NCI-H2029 (cell line): ENCODE results near the gene POC1A.

Source experiments
- DNase-seq: peaks from one replicate; lab custom pipeline; 2025; lab: John Stamatoyannopoulos, UW

Gene POC1A

DNA sequence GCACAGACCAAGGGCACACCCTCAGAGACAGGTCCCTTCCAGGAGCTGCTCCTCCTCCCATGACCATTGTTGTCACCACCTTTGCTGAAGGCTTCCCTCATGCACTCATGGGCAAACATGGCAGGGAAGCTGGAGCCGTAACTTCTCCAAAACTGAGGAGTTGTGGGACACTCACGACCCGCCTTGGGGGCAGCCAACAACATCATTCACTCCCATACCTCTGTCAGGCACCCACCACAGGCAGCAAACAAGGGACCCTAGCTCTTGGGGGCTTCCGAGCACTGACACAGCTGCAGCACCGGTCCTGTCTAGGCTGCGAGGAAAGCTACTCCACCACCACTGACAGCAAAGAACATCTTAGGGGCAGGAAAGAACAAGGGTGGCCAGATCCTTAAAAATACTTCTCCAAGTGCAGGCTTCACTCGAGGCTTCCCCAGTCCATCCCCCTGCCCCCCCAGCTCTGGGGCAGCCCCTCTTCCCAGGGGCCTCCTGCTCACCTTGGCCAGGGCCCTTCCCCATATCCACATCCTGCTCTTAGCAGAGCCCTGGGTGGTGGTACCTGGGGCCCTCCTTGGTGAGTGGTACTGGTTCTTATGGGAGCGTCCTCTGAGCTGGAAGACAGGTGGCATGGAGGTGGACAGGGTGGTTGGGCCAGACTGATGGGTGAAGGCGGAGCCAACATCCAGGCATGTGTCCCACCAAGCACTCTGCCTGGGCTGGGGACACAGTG, 69.8 kb downstream of the POC1A start:
- no peak for DNase-seq

- peak; percentile 32 for DNase-seq
Measured at GRCh38 chr3:52083556-52084087, 70.6 kb downstream of the POC1A start.

- DNase-seq = no peak
Measured at GRCh38 chr3:52082951-52083350, 71.3 kb downstream of the POC1A start.

- no peak for DNase-seq
Measured at GRCh38 chr3:52080830-52081719, 73.1 kb downstream of the POC1A start.

DNA sequence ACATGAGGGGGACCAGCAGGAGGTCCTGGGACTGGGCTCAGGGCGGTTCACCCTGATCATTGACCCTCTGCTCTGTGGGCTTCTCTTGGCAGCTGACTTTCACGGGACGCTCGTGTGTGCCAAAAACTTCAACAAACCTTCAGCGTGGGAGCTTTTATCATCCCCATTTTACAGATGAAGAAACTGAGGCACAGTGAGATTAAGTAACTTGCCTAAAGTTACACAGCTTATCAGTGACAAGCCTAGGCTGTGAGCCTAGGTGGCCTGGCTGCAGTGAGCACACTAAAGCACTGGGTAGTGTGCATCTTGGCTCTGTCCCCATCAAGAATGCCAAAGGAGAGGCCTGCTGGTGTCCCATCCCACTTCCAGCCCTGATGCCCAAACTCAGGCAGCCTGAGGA, 74.3 kb downstream of the POC1A start:
- no peak for DNase-seq

- no peak for DNase-seq
Measured at GRCh38 chr3:52078781-52079560, 75.3 kb downstream of the POC1A start.

DNA sequence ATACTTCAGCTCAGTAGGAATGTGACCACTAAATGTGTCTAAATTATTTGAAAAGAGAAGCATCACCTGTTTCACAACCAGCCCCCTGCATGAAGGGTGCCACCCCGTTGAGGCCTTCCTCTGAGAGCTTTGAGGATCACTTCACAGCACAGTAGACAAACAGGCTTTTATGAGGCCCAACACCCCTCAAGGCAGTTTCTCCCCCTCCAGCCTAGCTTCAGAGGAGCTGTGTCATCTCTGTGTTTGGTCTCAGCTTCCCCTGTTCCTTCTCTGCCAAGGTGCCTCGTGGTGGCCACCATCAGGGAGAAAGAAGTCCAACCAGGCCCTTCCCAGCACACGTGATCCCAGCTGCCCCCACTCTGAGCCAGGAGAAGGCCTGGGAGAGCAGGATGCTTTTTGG, 76.3 kb downstream of the POC1A start:
- DNase-seq = no peak

GRCh38 chr3:52076896-52077780, 77.1 kb downstream of the POC1A start:
- no peak for DNase-seq

- no peak for DNase-seq
Measured at GRCh38 chr3:52073490-52073889, 80.7 kb downstream of the POC1A start.

GRCh38 chr3:52072471-52072870, 81.8 kb downstream of the POC1A start:
- no peak for DNase-seq

- no peak for DNase-seq
Measured at GRCh38 chr3:52072020-52072419, 82.2 kb downstream of the POC1A start.

- no peak for DNase-seq
Measured at GRCh38 chr3:52070724-52071621, 83.2 kb downstream of the POC1A start.

DNA sequence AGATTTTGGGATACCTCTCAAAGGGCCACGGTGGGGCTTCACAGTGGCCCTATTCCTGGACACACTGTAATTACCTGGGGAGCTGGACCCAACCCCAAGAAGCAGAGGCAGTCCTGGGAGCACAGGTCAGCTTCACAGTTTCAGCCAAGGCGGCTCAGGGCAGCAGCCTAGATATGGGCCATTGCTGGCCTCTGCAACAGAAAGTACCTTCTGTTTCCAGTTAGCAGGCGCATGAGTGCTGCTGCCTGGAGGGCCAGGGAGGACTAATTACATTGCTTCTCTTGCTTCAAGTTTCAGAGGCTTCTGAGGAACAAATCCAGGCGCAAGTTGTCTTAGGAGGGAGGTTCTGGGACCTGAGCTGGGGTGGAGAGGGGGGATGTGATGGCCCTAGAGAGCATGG, 84.4 kb downstream of the POC1A start:
- DNase-seq = no peak

DNA sequence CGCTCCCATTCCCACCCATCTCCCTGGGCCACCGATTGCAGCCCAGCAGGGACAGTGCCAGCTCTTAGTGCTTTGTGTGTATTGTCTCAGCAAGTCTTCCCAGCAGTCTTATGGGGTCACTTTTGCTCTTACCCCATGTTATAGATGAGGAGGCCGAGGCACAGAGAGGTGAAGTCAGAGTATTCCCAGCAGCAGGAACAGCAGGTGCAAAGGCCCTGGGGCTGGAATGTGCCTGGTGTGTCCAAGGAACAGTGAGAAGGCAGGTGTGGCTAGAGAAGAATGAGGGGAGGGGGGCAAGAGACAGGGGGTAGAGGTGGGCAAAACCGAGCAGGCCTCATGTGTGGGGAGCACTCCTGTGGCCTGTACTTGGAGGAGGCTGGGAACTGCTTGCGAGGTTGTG, 85.1 kb downstream of the POC1A start:
- DNase-seq = no peak

GRCh38 chr3:52068730-52069129, 85.5 kb downstream of the POC1A start:
- DNase-seq = no peak

DNA sequence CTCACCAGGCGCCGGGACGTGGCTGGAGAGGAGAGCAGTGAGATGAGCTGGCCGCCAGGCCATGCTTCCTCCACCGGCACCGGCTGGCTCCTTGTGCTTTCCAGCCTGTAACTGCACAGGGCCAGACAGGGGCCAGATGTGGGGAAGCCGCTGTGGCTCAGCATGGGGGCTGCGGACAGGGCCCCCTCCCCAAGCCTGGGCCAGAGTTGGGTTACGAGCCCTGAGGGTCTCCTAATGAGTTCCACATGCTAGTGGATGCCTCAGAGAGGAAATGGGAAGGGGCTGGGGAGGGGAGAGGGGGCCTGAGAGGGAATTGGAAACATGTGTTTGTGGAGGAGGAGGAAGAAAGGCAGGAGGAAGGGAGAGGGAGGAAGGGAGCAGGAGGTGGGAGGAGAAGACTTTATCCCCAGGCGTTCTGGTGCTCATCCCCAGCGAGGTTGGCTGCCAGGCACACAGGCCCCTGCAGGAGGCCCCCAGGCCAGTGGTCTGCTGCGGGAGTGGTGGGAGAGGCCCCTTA, 86.1 kb downstream of the POC1A start:
- no peak for DNase-seq

GRCh38 chr3:52067526-52067925, 86.7 kb downstream of the POC1A start:
- DNase-seq = no peak

DNA sequence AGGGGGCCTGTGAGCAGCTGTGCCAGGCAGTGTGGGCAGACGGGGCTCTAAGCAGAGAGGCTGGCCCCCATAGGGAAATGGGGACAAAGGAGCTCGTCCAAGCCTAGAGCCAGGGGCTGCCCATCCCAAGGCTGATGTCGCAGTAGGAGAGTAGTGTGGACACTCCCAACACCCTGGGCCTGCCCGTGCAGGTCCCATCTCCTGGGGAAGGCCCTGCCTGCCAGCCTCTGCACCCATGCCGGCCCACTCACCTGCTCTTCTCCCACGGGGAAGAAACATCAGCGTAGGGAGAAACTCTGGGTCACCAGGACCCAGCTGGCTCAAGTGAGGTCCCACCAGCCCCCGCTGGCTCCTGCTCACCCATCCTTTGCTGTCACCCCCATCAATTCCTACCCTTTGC, 87.2 kb downstream of the POC1A start:
- DNase-seq = no peak

- no peak for DNase-seq
Measured at GRCh38 chr3:52065264-52065756, 88.9 kb downstream of the POC1A start.

GRCh38 chr3:52064561-52064960, 89.7 kb downstream of the POC1A start:
- DNase-seq = no peak
